Immature natural killer cell (primary cell): ENCODE results near the gene ZNF516. TPM values are rescaled to one million over a fixed set of nuclear protein-coding genes. Genes with fewer than 3 reads are reported as not detected.
A peak's percentile ranks its signal among the peaks of the same experiment; 100 is the strongest.

Experiments used
- DNase-seq, 3 donors: peaks; one replicate each; pipeline ENCODE4 v3.0.0; 2022; ENCODE audit warnings: mixed read lengths in 1 of 3
- H3K27ac Mint-ChIP-seq, 6 donors: one replicate each; pipeline ENCODE4 v1.8.0; 2020; ENCODE audit warnings: mixed read lengths in 6 of 6, mild to moderate bottlenecking in 5 of 6, inconsistent platforms in 4 of 6, moderate library complexity in 3 of 6
- H3K27me3 Mint-ChIP-seq, 3 donors: one replicate each; pipeline ENCODE4 v1.8.0; 2020 to 2021; ENCODE audit warnings: low read depth in 3 of 3, mild to moderate bottlenecking in 3 of 3, mixed read lengths in 3 of 3, moderate library complexity in 3 of 3, inconsistent platforms in 1 of 3
- H3K36me3 Mint-ChIP-seq, 3 donors: one replicate each; pipeline ENCODE4 v1.8.0; 2020; ENCODE audit warnings: mixed read lengths in 3 of 3, inconsistent platforms in 2 of 3, mild to moderate bottlenecking in 2 of 3
- H3K4me1 Mint-ChIP-seq, 2 donors: one replicate each; pipeline ENCODE4 v1.8.0; 2020; ENCODE audit warnings: inconsistent platforms in 2 of 2, mild to moderate bottlenecking in 2 of 2, mixed read lengths in 2 of 2, moderate library complexity in 1 of 2
- H3K4me3 Mint-ChIP-seq, 5 donors: one replicate each; pipeline ENCODE4 v1.8.0; 2020; ENCODE audit warnings: mild to moderate bottlenecking in 5 of 5, mixed read lengths in 5 of 5, inconsistent platforms in 3 of 5, moderate library complexity in 3 of 5
- H3K9me3 Mint-ChIP-seq, 6 donors: one replicate each; pipeline ENCODE4 v1.8.0; 2020; ENCODE audit warnings: mild to moderate bottlenecking in 6 of 6, mixed read lengths in 6 of 6, inconsistent platforms in 4 of 6, moderate library complexity in 3 of 6
- polyA plus RNA-seq, 3 donors: library from polyadenylated mRNA; unstranded; fragments of 300-500 nt; fragmentation: Illumina TruSeq; gene quantifications; one replicate each; pipeline ENCODE4 v1.2.3, GENCODE V29; 2021

The ZNF516 gene
- polyA plus RNA-seq, 3 donors from 2014 or later, result 1.2 to 6.1 (median 2.0) TPM

DNA sequence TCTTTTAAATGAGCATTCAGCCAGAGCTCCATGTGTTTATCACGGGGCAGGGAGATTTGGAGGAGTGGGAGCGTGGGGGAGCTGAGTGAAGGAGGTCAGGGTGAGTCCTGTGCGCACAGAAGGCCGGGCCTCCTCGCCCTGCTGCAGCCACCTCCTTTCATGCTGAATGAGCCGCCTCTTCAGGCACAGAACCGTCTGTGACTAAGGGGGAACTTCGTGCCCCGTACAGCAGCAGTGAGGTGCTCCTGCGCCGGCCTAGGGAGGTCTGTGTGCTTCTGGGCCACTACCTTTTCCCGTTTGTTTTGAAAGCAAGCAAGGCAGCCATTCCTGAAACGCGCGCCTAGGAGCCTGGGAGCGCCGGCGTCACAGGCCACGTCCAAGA is 27.1 kb upstream of the ZNF516 start:
- no peaks in the 10 kb centered on the region for H3K36me3 Mint-ChIP-seq

DNA sequence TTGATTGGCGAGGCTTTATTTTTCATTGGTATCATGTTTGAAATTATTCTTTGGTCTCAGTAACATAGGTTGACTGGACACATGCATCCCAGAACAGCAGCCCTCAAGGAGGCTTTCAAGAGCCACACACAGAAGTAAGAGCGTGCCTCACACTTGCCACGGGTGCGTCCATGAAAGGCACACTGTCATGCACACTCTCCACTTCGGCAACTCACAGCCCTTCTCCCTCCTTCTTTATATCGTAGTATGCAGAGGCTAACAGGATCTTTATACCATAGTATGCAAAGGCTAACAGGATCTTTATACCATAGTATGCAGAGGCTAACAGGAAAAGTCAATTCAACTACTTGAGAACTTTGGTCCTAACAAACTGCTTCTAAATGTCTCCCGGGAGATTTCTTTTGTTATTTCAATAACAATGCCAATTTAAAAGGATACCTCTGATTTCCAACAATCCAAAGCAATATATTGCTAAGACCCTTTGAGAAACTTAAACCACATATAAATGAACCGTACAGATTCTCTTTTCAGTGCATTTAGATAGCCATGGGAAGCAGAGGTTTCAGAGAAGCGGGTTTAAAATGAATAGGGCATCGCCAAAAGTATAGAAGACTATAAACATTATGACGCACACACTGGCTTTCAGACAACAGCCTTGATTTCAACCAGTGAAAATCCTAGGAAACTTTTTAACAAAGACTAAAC is 26.5 kb upstream of the ZNF516 start:
- Mint-ChIP-seq H3K4me1 (peaks cover 16 to 22% of the 10 kb centered on the region in 2 donors), H3K27me3 (peaks cover 5 to 19% (median 10%) of the 10 kb centered on the region in 3 donors), H3K36me3 (no peaks in the 10 kb centered on the region), H3K27ac (no peak overlapping the region), H3K4me3 (no peak overlapping the region), H3K9me3 (no peaks in the 10 kb centered on the region)
- no peak for DNase-seq

More for the DNA sequence above, 27.1 kb upstream of the ZNF516 start:
- H3K27ac Mint-ChIP-seq, result no peak overlapping the region
- H3K4me1 Mint-ChIP-seq, result peaks cover 16 to 22% of the 10 kb centered on the region in 2 donors
- H3K9me3 Mint-ChIP-seq, result no peaks in the 10 kb centered on the region
- peaks cover 9 to 20% (median 10%) of the 10 kb centered on the region in 3 donors for H3K27me3 Mint-ChIP-seq
- DNase-seq, result no peak
- no peak overlapping the region for H3K4me3 Mint-ChIP-seq

DNA sequence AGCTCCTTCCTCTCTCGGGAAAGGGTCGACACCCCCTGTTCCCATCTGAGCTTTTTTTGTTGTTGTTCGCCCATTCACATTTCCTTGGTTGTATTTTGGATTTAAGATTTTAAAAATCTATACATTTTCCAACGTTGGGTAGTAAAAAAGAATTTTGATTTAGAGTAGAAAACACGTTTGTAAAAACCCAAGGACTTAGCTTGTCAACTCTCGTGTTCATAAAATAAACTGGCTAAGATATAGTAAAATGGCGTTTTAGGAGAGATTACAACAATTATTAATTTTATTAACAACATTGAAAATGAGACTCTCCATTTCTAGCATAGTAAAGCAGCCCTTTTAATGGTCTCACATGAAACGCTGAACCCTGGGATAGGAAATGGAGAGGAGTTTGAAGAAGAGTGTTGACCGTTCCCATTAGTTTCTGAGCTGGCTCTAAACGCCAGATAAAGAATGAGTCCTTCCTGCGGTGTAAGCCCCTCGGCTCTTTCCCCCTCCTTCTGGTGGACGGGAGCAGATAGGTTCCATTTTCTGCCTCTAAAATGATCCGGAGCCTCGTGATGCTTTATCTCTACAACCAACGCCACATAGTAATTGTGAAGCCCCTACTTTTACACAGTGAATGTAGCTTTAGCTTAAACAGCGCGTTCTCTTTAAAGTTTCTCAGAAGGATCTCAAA is 24.0 kb upstream of the ZNF516 start:
- peaks cover 0 to 3% (median 0%) of the 10 kb centered on the region in 6 donors for H3K9me3 Mint-ChIP-seq
- peaks cover 15 to 19% of the 10 kb centered on the region in 2 donors for H3K4me1 Mint-ChIP-seq

DNA sequence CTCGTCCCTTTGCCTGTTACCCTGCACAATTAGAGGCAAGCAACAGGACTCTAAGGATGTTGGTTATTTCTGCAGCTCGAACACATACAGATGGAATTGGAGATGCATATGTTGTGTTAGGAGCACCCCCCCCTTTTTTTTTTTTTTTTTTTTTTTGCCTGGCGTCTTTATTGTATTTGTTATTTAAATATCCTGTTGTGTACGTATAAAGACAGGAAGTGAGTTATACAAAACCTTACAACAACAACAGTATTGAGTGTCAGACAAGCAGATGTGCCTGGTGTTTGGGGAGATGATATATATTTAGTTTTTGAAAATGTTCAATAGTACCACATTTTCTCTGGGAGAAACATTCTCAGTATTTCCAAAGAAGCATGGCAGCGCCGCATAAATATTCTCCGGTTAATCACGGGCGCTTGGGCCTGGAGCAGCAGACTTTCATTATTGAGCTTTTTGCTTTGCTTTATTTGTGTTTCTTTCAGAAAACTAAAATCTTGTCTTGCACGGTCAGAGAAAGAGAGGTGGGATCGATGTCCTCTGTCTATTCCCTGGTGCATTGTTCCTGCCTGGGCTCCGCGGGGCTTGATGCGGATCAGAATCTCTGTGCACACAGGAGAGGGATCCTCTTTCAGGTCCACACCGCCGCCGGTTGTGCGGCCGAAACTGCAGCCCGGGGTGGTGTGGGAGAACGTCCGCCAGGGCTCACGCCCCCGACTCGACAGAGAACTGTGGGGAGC is 23.2 kb upstream of the ZNF516 start:
- peak overlapping the region; percentile 47 to 81 (median 79) for H3K4me3 Mint-ChIP-seq
- peaks cover 5 to 16% (median 5%) of the 10 kb centered on the region in 3 donors for H3K27me3 Mint-ChIP-seq
- H3K9me3 Mint-ChIP-seq, result peaks cover 0 to 3% (median 0%) of the 10 kb centered on the region in 6 donors
- peak overlapping the region in 4 of 6 donors; percentile 0 to 69 (median 4) for H3K27ac Mint-ChIP-seq
- DNase-seq, result peak in 1 of 3 donors; percentile 7
- H3K36me3 Mint-ChIP-seq, result no peaks in the 10 kb centered on the region
- peaks cover 15 to 19% of the 10 kb centered on the region in 2 donors for H3K4me1 Mint-ChIP-seq

More for the DNA sequence above, 24.0 kb upstream of the ZNF516 start:
- Mint-ChIP-seq H3K4me3 (peak overlapping the region; percentile 47 to 81 (median 79)), H3K27ac (peak overlapping the region in 1 of 6 donors; percentile 69), H3K36me3 (no peaks in the 10 kb centered on the region), H3K27me3 (peaks cover 5 to 16% (median 7%) of the 10 kb centered on the region in 3 donors)
- no peak for DNase-seq

DNA sequence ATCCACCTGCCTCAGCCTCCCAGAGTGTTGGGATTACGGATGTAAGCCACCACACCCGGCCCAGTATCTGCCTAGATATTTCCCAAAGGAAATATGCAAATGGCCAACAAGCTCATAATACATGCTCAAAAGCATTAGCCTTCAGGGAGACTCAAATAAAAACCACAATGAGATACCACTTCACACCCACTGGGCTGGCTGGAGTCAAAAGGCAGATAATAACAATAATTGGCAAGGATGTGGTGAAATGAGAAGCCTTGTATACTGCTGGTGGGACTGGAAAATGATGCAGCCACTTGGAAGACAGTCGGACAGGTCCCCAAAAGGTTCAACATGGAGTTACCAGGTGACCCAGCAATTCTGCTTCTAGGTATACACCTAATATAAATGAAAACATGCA is 20.5 kb upstream of the ZNF516 start:
- H3K36me3 Mint-ChIP-seq, result no peaks in the 10 kb centered on the region
- H3K9me3 Mint-ChIP-seq, result peaks cover 0 to 3% (median 0%) of the 10 kb centered on the region in 6 donors
- H3K27me3 Mint-ChIP-seq, result peaks cover 5 to 21% (median 6%) of the 10 kb centered on the region in 3 donors
- H3K4me1 Mint-ChIP-seq, result peaks cover 15 to 19% of the 10 kb centered on the region in 2 donors
- H3K4me3 Mint-ChIP-seq, result no peak overlapping the region
- H3K27ac Mint-ChIP-seq, result no peak overlapping the region
- no peak for DNase-seq

DNA sequence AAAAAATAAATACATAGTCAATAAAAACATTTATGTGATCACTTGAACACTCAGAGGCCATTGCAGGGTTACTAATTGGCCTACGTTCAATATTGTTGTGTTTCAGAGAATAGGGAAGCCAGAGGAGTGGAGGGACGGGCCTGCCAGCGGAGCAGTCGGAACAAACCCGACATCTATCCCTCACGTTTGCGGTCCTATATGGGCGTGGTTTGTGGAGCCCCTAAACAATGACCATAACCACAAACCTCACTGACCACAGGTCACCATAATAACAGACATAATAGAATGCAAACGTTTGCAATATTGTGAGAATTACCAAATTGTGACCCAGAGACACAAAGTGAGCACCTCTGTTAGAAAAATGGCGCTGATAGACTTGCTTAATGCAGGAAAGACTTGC is 19.5 kb upstream of the ZNF516 start:
- H3K4me1 Mint-ChIP-seq, result peaks cover 15 to 19% of the 10 kb centered on the region in 2 donors
- H3K4me3 Mint-ChIP-seq, result peak overlapping the region in 1 of 5 donors; percentile 5
- no peak overlapping the region for H3K27ac Mint-ChIP-seq
- H3K9me3 Mint-ChIP-seq, result peaks cover 0 to 3% (median 0%) of the 10 kb centered on the region in 6 donors
- no peaks in the 10 kb centered on the region for H3K36me3 Mint-ChIP-seq
- H3K27me3 Mint-ChIP-seq, result peaks cover 5 to 21% (median 6%) of the 10 kb centered on the region in 3 donors
- DNase-seq, result no peak

DNA sequence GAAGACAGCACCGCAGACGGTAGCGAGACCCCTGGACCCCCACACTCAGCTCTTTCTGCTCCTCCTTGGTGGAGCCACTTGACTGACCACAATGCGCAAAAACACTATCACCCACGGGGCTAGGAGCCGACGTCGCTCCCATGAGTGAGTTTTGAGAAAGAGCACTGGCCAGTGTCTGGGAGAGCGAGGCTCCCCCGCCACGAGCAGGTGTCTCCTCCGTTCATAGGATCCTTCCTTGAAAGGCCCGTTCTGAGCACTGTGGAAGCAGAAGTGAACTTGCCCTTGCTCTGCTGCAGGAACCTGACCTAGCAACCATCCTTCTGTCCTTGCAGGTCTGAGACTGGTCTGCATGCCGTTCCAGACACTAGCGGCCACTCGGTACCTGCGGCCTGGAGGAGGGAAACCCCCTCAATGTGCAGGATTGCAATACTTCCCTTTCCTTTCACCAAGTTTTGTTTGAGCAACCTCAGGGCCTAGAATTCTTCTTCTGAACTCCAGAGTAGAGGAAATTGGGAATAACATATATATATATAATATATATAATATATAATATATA is 12.9 kb upstream of the ZNF516 start:
- H3K4me3 Mint-ChIP-seq, result no peak overlapping the region
- DNase-seq, result no peak
- no peaks in the 10 kb centered on the region for H3K36me3 Mint-ChIP-seq
- no peaks in the 10 kb centered on the region for H3K4me1 Mint-ChIP-seq
- peaks cover 1 to 6% (median 2%) of the 10 kb centered on the region in 3 donors for H3K27me3 Mint-ChIP-seq
- H3K27ac Mint-ChIP-seq, result no peak overlapping the region
- H3K9me3 Mint-ChIP-seq, result no peaks in the 10 kb centered on the region

DNA sequence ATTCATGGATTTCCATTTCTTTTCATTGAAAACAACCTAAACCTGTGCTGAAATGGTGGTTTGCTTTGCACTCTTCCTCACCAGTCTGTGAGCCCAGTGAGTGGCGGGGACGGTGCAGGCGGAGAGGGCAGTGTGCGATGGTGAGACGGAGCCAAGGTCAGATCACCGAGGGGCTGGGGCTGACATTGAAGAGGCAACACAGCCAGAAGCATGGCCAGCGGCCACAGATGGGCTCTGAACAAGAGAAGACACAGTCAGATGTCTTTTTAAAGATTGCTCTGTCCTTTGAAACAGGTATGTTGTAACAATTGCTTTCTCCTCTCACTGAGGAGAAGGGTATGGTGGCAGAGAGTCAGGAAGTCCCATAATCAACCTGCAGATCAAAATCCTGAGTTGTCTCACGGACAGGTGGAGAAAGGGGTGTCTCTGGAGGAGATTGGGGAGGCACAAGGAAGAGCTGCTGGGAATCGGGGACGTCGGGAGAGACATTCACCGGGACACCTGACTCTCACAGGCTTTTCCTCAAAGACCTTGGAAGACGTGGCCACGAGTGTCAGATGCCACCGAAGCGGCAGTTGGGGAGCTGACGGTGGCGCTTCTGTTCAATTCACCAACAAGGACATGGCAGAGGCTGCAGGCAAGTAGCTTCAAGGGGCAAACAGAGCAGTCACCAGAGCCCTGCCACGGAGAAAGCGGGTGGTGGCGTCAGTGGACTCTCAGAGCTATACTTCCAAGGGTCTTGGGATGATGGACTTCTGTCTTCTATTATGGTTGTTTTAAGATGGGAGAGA is 12.1 kb upstream of the ZNF516 start:
- H3K4me3 Mint-ChIP-seq, result no peak overlapping the region

DNA sequence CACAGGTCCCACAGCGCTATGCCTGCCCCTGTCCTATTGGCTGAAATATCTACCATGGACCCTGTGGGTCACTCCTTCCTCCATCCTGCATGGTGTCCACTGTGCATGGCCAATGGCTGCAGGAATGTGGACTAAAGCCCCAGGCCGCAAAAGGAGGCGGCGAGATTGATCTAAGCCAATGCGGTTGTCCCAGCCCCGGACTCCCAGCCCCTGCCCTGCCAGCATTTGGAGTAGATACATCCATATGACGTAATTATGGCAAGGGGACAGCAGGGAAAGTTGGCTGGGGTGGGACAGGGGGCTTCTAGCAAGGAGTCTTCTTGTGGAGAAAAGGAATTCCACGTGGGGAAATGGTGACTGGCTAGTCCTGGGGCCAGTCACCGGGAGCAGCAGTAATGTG is 11.4 kb upstream of the ZNF516 start:
- Mint-ChIP-seq H3K27ac (no peak overlapping the region), H3K4me1 (no peaks in the 10 kb centered on the region), H3K4me3 (no peak overlapping the region), H3K27me3 (peaks cover 0 to 2% (median under 1%) of the 10 kb centered on the region in 3 donors), H3K36me3 (no peaks in the 10 kb centered on the region), H3K9me3 (no peaks in the 10 kb centered on the region)
- DNase-seq, result no peak

More for the DNA sequence above, 12.1 kb upstream of the ZNF516 start:
- Mint-ChIP-seq H3K36me3 (no peaks in the 10 kb centered on the region), H3K4me1 (no peaks in the 10 kb centered on the region), H3K9me3 (no peaks in the 10 kb centered on the region), H3K27ac (no peak overlapping the region), H3K27me3 (peaks cover 1 to 2% (median 2%) of the 10 kb centered on the region in 3 donors)
- DNase-seq, result no peak

DNA sequence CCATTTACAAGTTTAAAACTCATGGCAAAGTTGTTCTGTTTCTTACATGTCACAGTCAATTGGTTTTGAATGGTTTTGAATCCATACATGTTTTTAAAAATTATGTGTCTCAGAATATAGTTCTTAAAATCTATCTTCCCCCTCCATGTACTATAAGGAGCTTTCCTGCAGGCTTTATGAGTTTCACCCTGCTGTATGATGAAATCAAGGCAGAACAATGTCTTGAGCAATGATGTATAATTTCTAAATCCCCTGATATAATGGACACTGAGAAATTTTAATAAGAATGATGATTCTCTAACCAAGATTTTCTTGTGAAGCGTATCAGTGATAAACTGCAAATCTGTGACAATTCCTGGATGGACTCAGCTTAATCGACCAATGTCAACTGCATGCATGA is 10.6 kb upstream of the ZNF516 start:
- H3K36me3 Mint-ChIP-seq, result no peaks in the 10 kb centered on the region
- no peak overlapping the region for H3K4me3 Mint-ChIP-seq
- H3K27me3 Mint-ChIP-seq, result peaks cover 0 to 2% (median 0%) of the 10 kb centered on the region in 3 donors
- no peak for DNase-seq
- H3K9me3 Mint-ChIP-seq, result no peaks in the 10 kb centered on the region
- no peaks in the 10 kb centered on the region for H3K4me1 Mint-ChIP-seq
- no peak overlapping the region for H3K27ac Mint-ChIP-seq

DNA sequence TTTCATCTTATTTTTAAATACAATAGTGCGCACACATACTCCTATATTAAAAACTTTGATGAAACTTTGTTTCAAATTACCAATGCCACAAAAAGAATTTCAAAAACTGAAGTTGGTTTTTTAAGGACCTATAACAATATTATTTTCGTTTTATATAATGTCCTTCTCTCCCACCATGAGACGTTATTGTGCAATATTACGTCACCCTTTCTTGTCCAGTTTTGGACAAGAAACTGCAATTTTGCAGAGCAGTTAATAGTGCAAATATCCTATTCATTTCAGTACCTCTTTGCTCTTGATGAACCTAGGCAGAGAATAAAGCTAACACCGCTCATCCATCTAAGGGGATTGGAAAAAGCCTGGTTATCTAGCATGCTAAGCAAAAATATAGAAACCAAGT is 9.7 kb upstream of the ZNF516 start:
- no peaks in the 10 kb centered on the region for H3K36me3 Mint-ChIP-seq
- no peaks in the 10 kb centered on the region for H3K9me3 Mint-ChIP-seq
- peaks cover 0 to 2% (median 0%) of the 10 kb centered on the region in 3 donors for H3K27me3 Mint-ChIP-seq
- H3K27ac Mint-ChIP-seq, result no peak overlapping the region
- H3K4me1 Mint-ChIP-seq, result no peaks in the 10 kb centered on the region
- no peak overlapping the region for H3K4me3 Mint-ChIP-seq
- no peak for DNase-seq

DNA sequence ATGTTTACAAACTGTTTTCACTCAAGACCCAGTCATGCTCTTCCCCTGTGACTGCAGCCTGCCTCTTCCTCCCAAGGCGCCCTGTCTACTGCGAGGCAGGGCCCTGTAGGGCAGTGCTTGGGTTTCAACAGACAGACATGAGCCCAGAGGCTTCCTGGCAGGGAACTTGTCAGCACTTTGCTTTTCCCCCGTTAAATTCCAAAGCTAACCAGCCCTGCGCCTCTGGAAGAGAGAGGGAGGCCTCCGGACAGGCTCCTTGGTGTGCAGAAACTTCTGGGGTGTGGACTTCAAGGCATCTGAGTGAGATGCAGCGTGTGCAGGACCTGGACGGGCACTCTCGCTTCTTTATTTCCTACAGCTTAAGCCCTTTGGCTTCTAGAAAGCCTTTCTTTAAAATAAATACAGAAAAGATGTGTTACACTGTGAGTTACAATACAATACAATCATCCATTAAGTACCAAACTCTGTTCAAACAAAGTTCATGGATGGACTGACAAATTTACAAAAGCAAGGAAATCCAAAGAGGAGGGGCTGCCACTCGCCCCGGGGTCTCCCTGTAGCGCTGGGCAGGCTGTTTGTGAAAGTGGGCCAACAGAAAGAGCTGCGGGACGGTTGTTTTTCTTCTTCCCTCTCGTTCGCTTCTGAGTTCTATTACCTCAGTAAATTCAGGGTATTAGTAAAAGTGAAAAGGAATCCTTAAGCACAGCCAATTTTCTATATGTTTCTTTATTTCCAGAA is 8.8 kb upstream of the ZNF516 start:
- peaks cover 0 to 2% (median 0%) of the 10 kb centered on the region in 3 donors for H3K27me3 Mint-ChIP-seq
- H3K36me3 Mint-ChIP-seq, result no peaks in the 10 kb centered on the region
- no peaks in the 10 kb centered on the region for H3K9me3 Mint-ChIP-seq
- no peak overlapping the region for H3K4me3 Mint-ChIP-seq
- H3K4me1 Mint-ChIP-seq, result no peaks in the 10 kb centered on the region
- no peak for DNase-seq
- H3K27ac Mint-ChIP-seq, result no peak overlapping the region
